WTC11 (cell line): Measurements from ENCODE around the gene YAP1.

Experiments used
- ATF1 ChIP-seq: sonication (generic); formaldehyde crosslinking; IDR thresholded peaks from 2 replicates; pipeline ENCODE4 v1.8.1; 2023; ENCODE audit warnings: mild to moderate bottlenecking, moderate library complexity, missing genetic modification reagents
- ATF3 ChIP-seq: sonication (generic); formaldehyde crosslinking; conservative IDR thresholded peaks from 2 replicates; pipeline ENCODE4 v1.8.1; 2022; ENCODE audit warnings: mild to moderate bottlenecking, missing genetic modification reagents
- CREB1 ChIP-seq: sonication (generic); formaldehyde crosslinking; IDR thresholded peaks from 2 replicates; pipeline ENCODE4 v1.8.0; 2023; ENCODE audit warnings: mild to moderate bottlenecking, missing genetic modification reagents
- CTCF ChIP-seq: fragments of 200-600 bp; IDR thresholded peaks from 2 replicates; pipeline ENCODE4 v1.8.0; 2022; ENCODE audit warnings: antibody characterized with exemption
- E2F1 ChIP-seq: sonication (generic); formaldehyde crosslinking; IDR thresholded peaks from 2 replicates; pipeline ENCODE4 v1.8.0; 2022; ENCODE audit warnings: mild to moderate bottlenecking, missing genetic modification reagents
- FOXP4 ChIP-seq: sonication (generic); formaldehyde crosslinking; IDR thresholded peaks from 2 replicates; pipeline ENCODE4 v1.8.0; 2022; ENCODE audit warnings: mild to moderate bottlenecking, missing genetic modification reagents
- SP1 ChIP-seq: sonication (generic); formaldehyde crosslinking; conservative IDR thresholded peaks from 2 replicates; pipeline ENCODE4 v1.8.1; 2022; ENCODE audit warnings: missing genetic modification reagents
- ZMAT4 ChIP-seq: fragments of 250-450 bp; sonication (Bioruptor Pico); IDR thresholded peaks from 2 replicates; pipeline ENCODE4 v1.9.0; 2021; ENCODE audit warnings: mild to moderate bottlenecking

- no peak for TF ChIP-seq ZMAT4 (CRISPR knock-in tag)
- no peak for TF ChIP-seq CTCF
- no peak for TF ChIP-seq CREB1 (CRISPR knock-in tag)
- TF ChIP-seq FOXP4 (CRISPR knock-in tag) = no peak
- TF ChIP-seq ATF3 (CRISPR knock-in tag) = no peak
- no peak for TF ChIP-seq E2F1
- TF ChIP-seq SP1 (CRISPR knock-in tag) = no peak
- TF ChIP-seq ATF1 (CRISPR knock-in tag) = no peak
Measured at GRCh38 chr11:102276783-102277182, 166.5 kb downstream of the YAP1 start.
